A549 (cell line): ENCODE measurements around the gene KLHL1. TPM values are rescaled to one million over a fixed set of nuclear protein-coding genes. Genes with fewer than 3 reads are reported as not detected.

Source experiments
- ATAC-seq, 2 experiments: fragments of 200-7000 bp in 1 of 2; fragments of >200 bp in 1 of 2; cut with Nextera tagmentation in 1 of 2; cut with Tn5 transposase in 1 of 2; 3 replicates each; pipeline versions ENCODE4 v1.8.0 to v1.9.1; 2018 to 2020; ENCODE audit warnings: mild to moderate bottlenecking in 1 of 2, moderate library complexity in 1 of 2
- CTCF ChIA-PET: fragments of 300-600 bp; sonication (Branson Sonifier 250); formaldehyde crosslinking; extraction: SDS; loops from one replicate; lab custom pipeline; 2021; ENCODE audit warnings: antibody characterized with exemption, inconsistent platforms; lab: Yijun Ruan, JAX
- POLR2A ChIA-PET: fragments of 350-600 bp; formaldehyde crosslinking; extraction: SDS; loops from one replicate; lab custom pipeline; 2021; ENCODE audit warnings: antibody characterized with exemption, inconsistent platforms; lab: Yijun Ruan, JAX
- DNase-seq, 2 experiments: peaks; one replicate each; pipeline versions ENCODE4 v3.0.0 to v3.0.0-alpha.2; 2011 to 2016; ENCODE audit warnings: low read depth in 1 of 2, low spot score in 1 of 2
- FAIRE-seq: peaks from 2 replicates; lab custom pipeline; 2011; peaks lifted over from hg19 to GRCh38; lab: Jason Lieb, UNC
- H3K27ac ChIP-seq, 2 experiments: fragments of >200 bp; sonication (Bioruptor Twin); formaldehyde crosslinking; 3 replicates each; pipeline ENCODE4 v1.5.1; 2016 to 2017
- H3K4me1 ChIP-seq: fragments of >200 bp; sonication (Bioruptor Twin); formaldehyde crosslinking; 3 replicates; pipeline ENCODE4 v1.6.1; 2016
- H3K4me2 ChIP-seq: fragments of >200 bp; sonication (Bioruptor Twin); formaldehyde crosslinking; 3 replicates; pipeline ENCODE4 v1.6.1; 2016
- H3K4me3 ChIP-seq: fragments of >200 bp; sonication (Bioruptor Twin); formaldehyde crosslinking; 3 replicates; pipeline ENCODE4 v1.5.1; 2016
- H3K9me3 ChIP-seq: fragments of >200 bp; sonication (Bioruptor Twin); formaldehyde crosslinking; 3 replicates; pipeline ENCODE4 v1.6.1; 2016
- ATOH8 ChIP-seq: fragments of 250-450 bp; sonication (Bioruptor Pico); IDR thresholded peaks from 2 replicates; pipeline ENCODE4 v1.5.0; 2020; ENCODE audit warnings: low read depth, mild to moderate bottlenecking, moderate library complexity
- BHLHE40 ChIP-seq: IDR thresholded peaks from 2 replicates; pipeline ENCODE4 v1.6.1; 2012; ENCODE audit warnings: low read depth, low read length, inconsistent platforms
- CBX8 ChIP-seq: fragments of 200-600 bp; sonication (generic); IDR thresholded peaks from 2 replicates; pipeline ENCODE4 v1.6.1; 2016
- CEBPB ChIP-seq, 2 experiments: fragments of >200 bp in 1 of 2; sonication (Bioruptor Twin) in 1 of 2; formaldehyde crosslinking in 1 of 2; IDR thresholded peaks; 2 replicates each; pipeline ENCODE4 v1.6.1; 2012 to 2016
- CHD2 ChIP-seq: fragments of 150-350 bp; IDR thresholded peaks from 2 replicates; pipeline ENCODE4 v1.6.1; 2014; ENCODE audit warnings: low read length; ENCODE audit not compliant: partially characterized antibody
- EHF ChIP-seq: fragments of 250-450 bp; sonication (Bioruptor Pico); IDR thresholded peaks from 2 replicates; pipeline ENCODE4 v1.5.0; 2020; ENCODE audit warnings: mild to moderate bottlenecking
- EHMT2 ChIP-seq: fragments of 200-600 bp; sonication (generic); IDR thresholded peaks from 2 replicates; pipeline ENCODE4 v1.6.1; 2016; ENCODE audit warnings: antibody characterized with exemption, low read depth, mild to moderate bottlenecking, moderate library complexity
- ELK1 ChIP-seq: fragments of 150-350 bp; IDR thresholded peaks from 2 replicates; pipeline ENCODE4 v1.6.1; 2014; ENCODE audit warnings: low read depth, mild to moderate bottlenecking, low read length
- EP300 ChIP-seq, 2 experiments: fragments of >200 bp; sonication (Bioruptor Twin); formaldehyde crosslinking; IDR thresholded peaks; 2 replicates in 1 of 2; 3 replicates in 1 of 2; pipeline ENCODE4 v1.6.1; 2016 to 2017
- FOSL2 ChIP-seq, 2 experiments: fragments of 450-650 bp in 1 of 2; fragments of >200 bp in 1 of 2; sonication (Bioruptor Twin) in 1 of 2; formaldehyde crosslinking; IDR thresholded peaks; 2 replicates each; pipeline versions ENCODE4 v1.5.0 to v1.6.1; 2016 to 2020; ENCODE audit warnings: mild to moderate bottlenecking in 1 of 2, moderate library complexity in 1 of 2
- GATA3 ChIP-seq: IDR thresholded peaks from 2 replicates; pipeline ENCODE4 v1.6.1; 2012; ENCODE audit warnings: borderline replicate concordance
- HEYL ChIP-seq: fragments of 250-450 bp; sonication (Bioruptor Pico); IDR thresholded peaks from 2 replicates; pipeline ENCODE4 v1.8.0; 2021; ENCODE audit warnings: mild to moderate bottlenecking, moderate library complexity
- HOXA7 ChIP-seq: fragments of 250-450 bp; sonication (Bioruptor Pico); IDR thresholded peaks from 2 replicates; pipeline ENCODE4 v1.5.0; 2020; ENCODE audit warnings: mild to moderate bottlenecking, moderate library complexity
- HOXB13 ChIP-seq: fragments of 250-450 bp; sonication (Bioruptor Pico); IDR thresholded peaks from 2 replicates; pipeline ENCODE4 v1.5.0; 2020; ENCODE audit warnings: low read depth, mild to moderate bottlenecking, moderate library complexity
- HOXB5 ChIP-seq: fragments of 250-450 bp; sonication (Bioruptor Pico); IDR thresholded peaks from 2 replicates; pipeline ENCODE4 v1.5.0; 2020; ENCODE audit warnings: mild to moderate bottlenecking, moderate library complexity
- KDM5A ChIP-seq: fragments of 200-600 bp; sonication (generic); IDR thresholded peaks from 2 replicates; pipeline ENCODE4 v1.6.1; 2016; ENCODE audit warnings: antibody characterized with exemption, mild to moderate bottlenecking
- MAZ ChIP-seq: fragments of 150-350 bp; IDR thresholded peaks from 2 replicates; pipeline ENCODE4 v1.6.1; 2014; ENCODE audit warnings: antibody characterized with exemption, low read depth, low read length, borderline replicate concordance
- MYC ChIP-seq: IDR thresholded peaks from 2 replicates; pipeline ENCODE4 v1.6.1; 2012; ENCODE audit warnings: mild to moderate bottlenecking, inconsistent platforms, low read length, improper control_type of control experiment, borderline replicate concordance
- NPAS2 ChIP-seq: fragments of 250-450 bp; sonication (Bioruptor Pico); IDR thresholded peaks from 2 replicates; pipeline ENCODE4 v1.8.0; 2022; ENCODE audit warnings: mild to moderate bottlenecking, moderate library complexity, borderline replicate concordance
- PBX3 ChIP-seq: IDR thresholded peaks from 2 replicates; pipeline ENCODE4 v1.6.1; 2012
- POLR2AphosphoS2 ChIP-seq: conservative IDR thresholded peaks from 2 replicates; pipeline ENCODE4 v1.6.1; 2012; ENCODE audit warnings: low read length, improper control_type of control experiment, inconsistent platforms
- RAD21 ChIP-seq, 2 experiments: fragments of >200 bp in 1 of 2; sonication (Bioruptor Twin) in 1 of 2; formaldehyde crosslinking in 1 of 2; IDR thresholded peaks in 1 of 2; conservative IDR thresholded peaks in 1 of 2; 2 replicates in 1 of 2; 3 replicates in 1 of 2; pipeline ENCODE4 v1.6.1; 2012 to 2018; ENCODE audit warnings: inconsistent platforms in 1 of 2
- REST ChIP-seq: fragments of 200-600 bp; sonication (generic); IDR thresholded peaks from 2 replicates; pipeline ENCODE4 v1.6.1; 2016; ENCODE audit warnings: antibody characterized with exemption, mild to moderate bottlenecking, moderate library complexity
- RFX5 ChIP-seq: fragments of 450-650 bp; IDR thresholded peaks from 2 replicates; pipeline ENCODE4 v1.7.1; 2014; ENCODE audit warnings: antibody characterized with exemption, mild to moderate bottlenecking, moderate library complexity
- RNF2 ChIP-seq: fragments of 200-600 bp; sonication (generic); IDR thresholded peaks from 2 replicates; pipeline ENCODE4 v1.6.1; 2016; ENCODE audit warnings: low read depth, mild to moderate bottlenecking, antibody characterized with exemption, moderate library complexity, borderline replicate concordance
- SREBF2 ChIP-seq: fragments of 450-650 bp; IDR thresholded peaks from 2 replicates; pipeline ENCODE4 v1.6.1; 2014; ENCODE audit warnings: mild to moderate bottlenecking, moderate library complexity
- TFCP2L1 ChIP-seq: fragments of 250-450 bp; sonication (Bioruptor Pico); IDR thresholded peaks from 2 replicates; pipeline ENCODE4 v1.5.0; 2021; ENCODE audit warnings: mild to moderate bottlenecking
- USF2 ChIP-seq: fragments of 450-650 bp; IDR thresholded peaks from 2 replicates; pipeline ENCODE4 v1.6.1; 2014; ENCODE audit warnings: antibody characterized with exemption
- ZC3H11A ChIP-seq: fragments of 450-650 bp; IDR thresholded peaks from 2 replicates; pipeline ENCODE4 v1.6.1; 2014; ENCODE audit warnings: antibody characterized with exemption, mild to moderate bottlenecking
- ZFP36 ChIP-seq: fragments of 450-650 bp; IDR thresholded peaks from 2 replicates; pipeline ENCODE4 v1.6.1; 2014; ENCODE audit warnings: borderline replicate concordance; ENCODE audit not compliant: partially characterized antibody
- ZNF302 ChIP-seq: fragments of 250-450 bp; sonication (Bioruptor Pico); IDR thresholded peaks from 2 replicates; pipeline ENCODE4 v1.9.0; 2021; ENCODE audit warnings: inconsistent platforms, mild to moderate bottlenecking, moderate library complexity
- ZSCAN20 ChIP-seq: fragments of 250-450 bp; sonication (Bioruptor Pico); IDR thresholded peaks from 2 replicates; pipeline ENCODE4 v1.8.0; 2022; ENCODE audit warnings: mild to moderate bottlenecking, moderate library complexity
- WGBS: methylation state at CpG from one replicate; pipeline ENCODE4 v1.1.6; 2017; ENCODE audit errors: missing lambda C conversion rate; 5-methylcytosine and 5-hydroxymethylcytosine counted together
- polyA plus RNA-seq, 4 experiments: library from polyadenylated mRNA; depleted of rRNA in 3 of 4; stranded (reverse); fragments of >200 nt; fragmentation: RNase III in 1 of 4; extraction: RNeasy Plus Mini Kit Qiagen cat#74134 plus additional on column Dnase treatment in 1 of 4; gene quantifications; 2 replicates in 3 of 4; 3 replicates in 1 of 4; pipeline ENCODE4 v1.2.3, GENCODE V29; 2011 to 2017
- TF ChIP-seq, protein P1 (sequence below): fragments of >200 bp; sonication (Bioruptor Twin); formaldehyde crosslinking; IDR thresholded peaks from 2 replicates; pipeline ENCODE4 v1.6.1; 2016

KLHL1 gene
- polyA plus RNA-seq, 2 of the 4 experiments (the other 2 are of a cell fraction), result not detected

DNA sequence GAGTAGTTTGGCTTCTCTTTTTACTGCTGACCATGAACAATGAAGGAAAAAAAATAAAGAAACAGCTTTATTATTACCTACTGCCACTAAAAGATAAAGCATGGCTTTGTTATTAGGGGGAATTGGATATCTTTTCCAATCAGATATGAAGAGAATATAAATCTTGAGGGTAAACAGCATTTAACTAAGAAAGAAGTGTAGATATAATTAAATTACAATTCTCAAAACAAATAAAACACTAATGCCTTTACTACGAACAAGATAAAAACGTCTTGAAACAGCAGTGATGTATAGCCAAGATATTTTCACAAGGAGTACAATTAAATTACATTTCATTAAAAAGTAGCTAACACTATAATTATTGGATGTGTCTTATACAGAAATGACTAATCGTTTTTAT, 426.5 kb downstream of the KLHL1 start:
- POLR2A ChIA-PET, result no interaction called here
- CTCF ChIA-PET, result no interaction called here
- WGBS, result 28% methylated on average over 3 of the region's 3 CpGs

GRCh38 chr13:69677343-69677742, 430.9 kb downstream of the KLHL1 start:
- 18% methylated on average over 3 of the region's 3 CpGs for WGBS
- FAIRE-seq (no peak), ATAC-seq (no peak), DNase-seq (no peak)
- H3K4me1 ChIP-seq, result no peaks in the 10 kb centered on the region
- H3K4me3 ChIP-seq, result no peak overlapping the region
- no peak overlapping the region for H3K27ac ChIP-seq
- H3K9me3 ChIP-seq, result no peaks in the 10 kb centered on the region
- CTCF ChIA-PET, result no interaction called here
- no peak overlapping the region for H3K4me2 ChIP-seq
- no peak for TF ChIP-seq PBX3
- no peak for TF ChIP-seq HOXB5 (CRISPR knock-in tag)
- TF ChIP-seq RAD21 (conservative IDR thresholded peaks at IDR 0.05 in 1 of 2, IDR thresholded peaks at IDR 0.05 in 1 of 2), result no peak
- TF ChIP-seq RFX5, result no peak
- no peak for TF ChIP-seq ZNF302 (CRISPR knock-in tag)
- no peak for TF ChIP-seq POLR2AphosphoS2
- TF ChIP-seq HOXA7 (CRISPR knock-in tag), result no peak
- TF ChIP-seq HOXB13 (CRISPR knock-in tag), result no peak
- TF ChIP-seq TFCP2L1 (CRISPR knock-in tag), result no peak
- TF ChIP-seq CBX8, result no peak
- no peak for TF ChIP-seq EHF (CRISPR knock-in tag)
- TF ChIP-seq MAZ, result no peak
- TF ChIP-seq REST, result no peak
- TF ChIP-seq ELK1, result no peak
- no peak for TF ChIP-seq EHMT2
- TF ChIP-seq CHD2, result no peak
- no peak for TF ChIP-seq GATA3
- no peak for TF ChIP-seq USF2
- no peak for TF ChIP-seq ZC3H11A
- TF ChIP-seq, protein P1, sequence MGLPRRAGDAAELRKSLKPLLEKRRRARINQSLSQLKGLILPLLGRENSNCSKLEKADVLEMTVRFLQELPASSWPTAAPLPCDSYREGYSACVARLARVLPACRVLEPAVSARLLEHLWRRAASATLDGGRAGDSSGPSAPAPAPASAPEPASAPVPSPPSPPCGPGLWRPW, result no peak
- POLR2A ChIA-PET, result no interaction called here

More for the DNA sequence above, 426.5 kb downstream of the KLHL1 start:
- DNase-seq, result no peak
- no peak overlapping the region for H3K4me2 ChIP-seq
- no peak for FAIRE-seq
- no peak overlapping the region for H3K27ac ChIP-seq
- H3K4me3 ChIP-seq, result no peak overlapping the region
- H3K9me3 ChIP-seq, result no peaks in the 10 kb centered on the region
- no peak for TF ChIP-seq NPAS2
- no peak for TF ChIP-seq POLR2AphosphoS2
- TF ChIP-seq HOXB5 (CRISPR knock-in tag), result no peak
- TF ChIP-seq BHLHE40, result no peak
- no peak for TF ChIP-seq EHMT2
- no peak for TF ChIP-seq CEBPB (IDR thresholded peaks at IDR 0.05)
- no peak for TF ChIP-seq RFX5
- TF ChIP-seq FOSL2 (IDR thresholded peaks at IDR 0.05), result no peak
- TF ChIP-seq FOSL2 (CRISPR knock-in tag; IDR thresholded peaks at IDR 0.05), result no peak
- TF ChIP-seq EP300 (IDR thresholded peaks at IDR 0.05), result no peak
- TF ChIP-seq ZNF302 (CRISPR knock-in tag), result no peak
- no peak for TF ChIP-seq ZSCAN20 (CRISPR knock-in tag)
- TF ChIP-seq KDM5A, result no peak
- no peak for TF ChIP-seq SREBF2
- no peak for TF ChIP-seq MYC
- no peak for TF ChIP-seq ATOH8 (CRISPR knock-in tag)
- no peak for TF ChIP-seq ZFP36
- no peak for TF ChIP-seq HEYL (CRISPR knock-in tag)
- no peak for TF ChIP-seq RNF2
- TF ChIP-seq TFCP2L1 (CRISPR knock-in tag), result no peak
- no peak for ATAC-seq
- no peaks in the 10 kb centered on the region for H3K4me1 ChIP-seq
